Suprapubic skin (tissue), 3 donors: Measurements from ENCODE around the gene POU3F2.

Source experiments
- CTCF ChIP-seq, 2 donors: fragments of 200-600 bp in 1 of 2; fragments of 450-650 bp in 1 of 2; sonication (generic) in 1 of 2; IDR thresholded peaks; one replicate each; pipeline ENCODE4 v1.5.1; 2016 to 2019; ENCODE audit warnings: antibody characterized with exemption in 2 of 2, mild to moderate bottlenecking in 1 of 2, moderate library complexity in 1 of 2
- EP300 ChIP-seq: sonication (generic); formaldehyde crosslinking; IDR thresholded peaks from one replicate; pipeline ENCODE4 v1.6.1; 2017; ENCODE audit warnings: antibody characterized with exemption
- POLR2A ChIP-seq, 2 donors: fragments of 450-650 bp; IDR thresholded peaks; one replicate each; pipeline ENCODE4 v1.6.1; 2017; ENCODE audit warnings: antibody characterized with exemption in 2 of 2, mild to moderate bottlenecking in 2 of 2, moderate library complexity in 2 of 2

- TF ChIP-seq CTCF (IDR thresholded peaks at IDR 0.05): no peak
- no peak for TF ChIP-seq POLR2A (IDR thresholded peaks at IDR 0.05)
- TF ChIP-seq EP300: no peak
Observed at GRCh38 chr6:98847779-98848538, 13.6 kb downstream of the POU3F2 start.
